Measurements from ENCODE around the gene SLMAP.

DNA sequence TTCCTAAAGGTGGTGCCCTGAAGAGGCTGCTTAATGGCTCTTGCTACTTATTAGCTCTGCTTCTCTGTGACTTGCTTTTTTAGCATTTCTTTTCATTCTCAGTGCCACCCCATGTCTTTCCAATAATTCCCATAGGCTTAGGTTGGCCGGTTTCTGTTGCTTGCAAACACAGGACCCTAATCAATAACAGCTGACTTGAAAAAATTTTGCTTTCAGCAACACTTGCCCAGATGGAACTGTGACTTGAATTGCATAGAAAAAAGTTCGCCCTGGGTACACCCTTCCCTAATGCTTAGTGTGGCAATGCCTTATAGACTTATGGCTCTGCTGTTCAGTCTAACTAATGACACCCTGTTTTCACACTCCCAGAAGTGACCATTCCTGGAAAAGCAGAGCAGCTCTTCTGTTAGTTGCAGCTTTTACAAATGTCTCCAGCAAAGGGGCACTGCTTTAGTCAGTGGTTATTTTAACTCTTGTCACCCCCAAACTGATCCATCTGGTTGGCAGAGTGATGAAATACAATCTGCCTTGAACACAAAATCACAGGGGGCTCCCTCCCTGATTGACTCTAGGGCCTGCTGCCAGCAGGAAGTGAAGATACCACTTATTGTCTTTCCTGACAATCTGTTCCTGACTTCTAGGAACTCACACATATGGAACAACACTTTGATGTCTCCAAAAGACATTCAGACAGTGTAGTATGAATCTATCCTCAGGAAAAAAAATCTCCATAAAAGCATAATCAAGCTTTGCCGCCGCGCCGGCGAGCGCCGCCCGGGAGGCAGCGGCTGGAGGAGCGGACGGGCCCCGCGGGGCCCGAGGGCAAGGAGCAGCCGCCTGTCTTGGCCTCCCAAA, 9.7 kb upstream of the SLMAP start:
- TF ChIP-seq POLR2A (IDR thresholded peaks at IDR 0.05), result no peak
- TF ChIP-seq POLR2AphosphoS5 (IDR thresholded peaks at IDR 0.05), result no peak
- TF ChIP-seq, protein P1, sequence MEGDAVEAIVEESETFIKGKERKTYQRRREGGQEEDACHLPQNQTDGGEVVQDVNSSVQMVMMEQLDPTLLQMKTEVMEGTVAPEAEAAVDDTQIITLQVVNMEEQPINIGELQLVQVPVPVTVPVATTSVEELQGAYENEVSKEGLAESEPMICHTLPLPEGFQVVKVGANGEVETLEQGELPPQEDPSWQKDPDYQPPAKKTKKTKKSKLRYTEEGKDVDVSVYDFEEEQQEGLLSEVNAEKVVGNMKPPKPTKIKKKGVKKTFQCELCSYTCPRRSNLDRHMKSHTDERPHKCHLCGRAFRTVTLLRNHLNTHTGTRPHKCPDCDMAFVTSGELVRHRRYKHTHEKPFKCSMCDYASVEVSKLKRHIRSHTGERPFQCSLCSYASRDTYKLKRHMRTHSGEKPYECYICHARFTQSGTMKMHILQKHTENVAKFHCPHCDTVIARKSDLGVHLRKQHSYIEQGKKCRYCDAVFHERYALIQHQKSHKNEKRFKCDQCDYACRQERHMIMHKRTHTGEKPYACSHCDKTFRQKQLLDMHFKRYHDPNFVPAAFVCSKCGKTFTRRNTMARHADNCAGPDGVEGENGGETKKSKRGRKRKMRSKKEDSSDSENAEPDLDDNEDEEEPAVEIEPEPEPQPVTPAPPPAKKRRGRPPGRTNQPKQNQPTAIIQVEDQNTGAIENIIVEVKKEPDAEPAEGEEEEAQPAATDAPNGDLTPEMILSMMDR (IDR thresholded peaks at IDR 0.05), result no peak

Measured in breast epithelium (tissue), 3 donors.